ENCODE data around the gene TLL2.

Gene TLL2

DNA sequence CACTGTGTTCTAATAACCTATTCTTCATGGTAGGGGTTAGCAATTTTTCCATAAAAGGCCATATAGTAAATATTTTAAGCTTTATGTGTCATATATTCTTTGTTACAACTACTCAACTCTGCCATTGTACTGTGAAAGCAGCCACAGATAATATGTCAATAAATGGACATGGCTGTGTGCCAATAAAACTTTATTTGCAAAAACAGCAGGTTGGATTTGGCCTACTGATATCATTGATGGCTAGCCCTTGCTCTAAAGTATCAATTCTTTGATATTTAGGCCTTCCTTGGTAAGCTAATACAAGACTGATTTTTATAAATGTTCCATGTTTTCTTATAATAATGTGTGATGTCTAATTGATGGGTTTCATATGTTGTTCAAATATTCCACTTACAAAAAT lies 77.7 kb downstream of the TLL2 start:
- no peak for DNase-seq (ENCODE audit: extremely low spot score)
- ChIA-PET POLR2A (no interaction called here), CTCF (no interaction called here)
- TF ChIP-seq, protein P1, sequence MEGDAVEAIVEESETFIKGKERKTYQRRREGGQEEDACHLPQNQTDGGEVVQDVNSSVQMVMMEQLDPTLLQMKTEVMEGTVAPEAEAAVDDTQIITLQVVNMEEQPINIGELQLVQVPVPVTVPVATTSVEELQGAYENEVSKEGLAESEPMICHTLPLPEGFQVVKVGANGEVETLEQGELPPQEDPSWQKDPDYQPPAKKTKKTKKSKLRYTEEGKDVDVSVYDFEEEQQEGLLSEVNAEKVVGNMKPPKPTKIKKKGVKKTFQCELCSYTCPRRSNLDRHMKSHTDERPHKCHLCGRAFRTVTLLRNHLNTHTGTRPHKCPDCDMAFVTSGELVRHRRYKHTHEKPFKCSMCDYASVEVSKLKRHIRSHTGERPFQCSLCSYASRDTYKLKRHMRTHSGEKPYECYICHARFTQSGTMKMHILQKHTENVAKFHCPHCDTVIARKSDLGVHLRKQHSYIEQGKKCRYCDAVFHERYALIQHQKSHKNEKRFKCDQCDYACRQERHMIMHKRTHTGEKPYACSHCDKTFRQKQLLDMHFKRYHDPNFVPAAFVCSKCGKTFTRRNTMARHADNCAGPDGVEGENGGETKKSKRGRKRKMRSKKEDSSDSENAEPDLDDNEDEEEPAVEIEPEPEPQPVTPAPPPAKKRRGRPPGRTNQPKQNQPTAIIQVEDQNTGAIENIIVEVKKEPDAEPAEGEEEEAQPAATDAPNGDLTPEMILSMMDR (IDR thresholded peaks at IDR 0.05; ENCODE audit: control extremely low read depth, extremely low read depth, low read depth, missing control alignments) = no peak

GRCh38 chr10:96431211-96431970 lies 82.3 kb downstream of the TLL2 start:
- ChIA-PET CTCF (interaction anchor here (1.5 kb wide), 1 partner anchor 32 kb away, joined by 3 read pairs; no protein-coding TSS in a partner anchor), POLR2A (no interaction called here)
- TF ChIP-seq, protein P1 (IDR thresholded peaks at IDR 0.05; ENCODE audit: control extremely low read depth, extremely low read depth, low read depth, missing control alignments) = no peak
- DNase-seq (ENCODE audit: extremely low spot score) = no peak

DNA sequence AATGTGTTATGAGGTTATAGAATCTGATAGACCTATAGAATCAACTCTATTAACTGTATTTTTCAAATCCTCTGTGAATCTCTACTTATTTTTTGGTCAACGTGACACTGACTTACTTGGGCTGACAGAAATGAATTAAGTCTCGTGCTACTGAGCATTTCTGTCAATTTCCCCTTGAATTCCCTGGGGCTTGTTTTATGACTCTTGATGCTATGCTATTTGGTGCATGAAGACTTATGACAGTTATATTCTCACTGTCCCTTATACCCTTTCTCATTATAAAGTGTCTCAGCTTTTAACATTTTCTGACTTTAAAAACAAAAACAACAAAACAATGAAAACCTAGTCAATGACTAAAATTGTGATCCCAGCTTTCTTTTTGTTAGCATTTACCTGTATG lies 86.4 kb downstream of the TLL2 start:
- POLR2A ChIA-PET = no interaction called here
- CTCF ChIA-PET = interaction anchor here (1.4 to 1.5 kb wide), 3 partner anchors 14 to 198 kb away, joined by 3 read pairs; no protein-coding TSS in a partner anchor
- DNase-seq (ENCODE audit: extremely low spot score) = no peak
- TF ChIP-seq, protein P1 (IDR thresholded peaks at IDR 0.05; ENCODE audit: control extremely low read depth, extremely low read depth, low read depth, missing control alignments) = no peak

DNA sequence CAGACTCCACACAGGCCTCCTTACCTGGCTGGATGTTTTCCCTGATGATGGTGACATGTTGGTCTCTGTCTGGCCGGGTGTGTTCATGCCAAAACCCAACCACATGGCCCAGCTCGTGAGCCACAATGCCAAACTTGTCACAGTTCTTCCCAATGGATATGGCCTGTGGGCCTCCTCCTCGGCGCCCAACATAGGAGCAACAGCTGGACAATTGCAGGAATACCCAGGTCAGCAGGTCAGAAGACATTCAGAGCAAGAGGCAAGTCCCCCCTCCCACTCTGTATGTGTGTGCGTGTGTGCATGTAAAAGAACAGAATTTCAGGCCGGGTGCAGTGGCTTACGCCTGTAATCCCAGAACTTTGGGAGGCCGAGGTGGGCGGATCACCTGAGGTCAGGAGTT lies 91.2 kb downstream of the TLL2 start:
- ChIA-PET POLR2A (no interaction called here), CTCF (interaction anchor here (1.2 to 1.7 kb wide), 2 partner anchors 52 to 603 kb away, joined by 3 to 4 read pairs; no protein-coding TSS in a partner anchor)
- DNase-seq (ENCODE audit: extremely low spot score) = no peak
- TF ChIP-seq, protein P1 (IDR thresholded peaks at IDR 0.05; ENCODE audit: control extremely low read depth, extremely low read depth, low read depth, missing control alignments) = no peak

DNA sequence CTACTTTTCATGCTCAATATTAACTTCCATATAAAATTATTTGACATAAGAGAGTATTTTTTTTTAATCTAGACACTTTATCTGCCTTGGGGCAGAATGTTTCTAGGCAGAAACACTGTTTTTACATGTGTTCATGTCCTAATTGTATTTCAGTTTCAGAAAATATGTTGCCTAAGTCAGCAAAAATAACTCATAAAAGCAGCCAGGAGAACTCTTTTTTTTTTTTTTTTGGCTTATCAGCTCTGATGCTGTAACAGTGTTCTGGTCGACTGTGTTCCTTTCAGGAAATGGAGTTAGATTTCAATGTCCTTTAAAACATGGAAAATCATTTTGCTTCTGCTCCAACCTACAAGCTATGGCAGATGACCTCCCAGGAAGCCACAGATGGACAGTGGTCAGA lies 91.7 kb downstream of the TLL2 start:
- ChIA-PET CTCF (interaction anchor here (1.2 to 1.7 kb wide), 2 partner anchors 52 to 603 kb away, joined by 3 to 4 read pairs; no protein-coding TSS in a partner anchor), POLR2A (no interaction called here)
- TF ChIP-seq, protein P1 (IDR thresholded peaks at IDR 0.05; ENCODE audit: control extremely low read depth, extremely low read depth, low read depth, missing control alignments) = no peak
- no peak for DNase-seq (ENCODE audit: extremely low spot score)

GRCh38 chr10:96420228-96421009 lies 93.3 kb downstream of the TLL2 start:
- POLR2A ChIA-PET = no interaction called here
- CTCF ChIA-PET = interaction anchor here (0.9 to 2.6 kb wide), 5 partner anchors 10 to 50 kb away, joined by 3 to 8 read pairs (median 4); no protein-coding TSS in a partner anchor
- DNase-seq (ENCODE audit: extremely low spot score) = no peak
- TF ChIP-seq, protein P1 (IDR thresholded peaks at IDR 0.05; ENCODE audit: control extremely low read depth, extremely low read depth, low read depth, missing control alignments) = no peak

All from GM10248 (cell line).